ENCODE measurements around the gene BCL2L12. TPM values are rescaled to one million over a fixed set of nuclear protein-coding genes. Genes with fewer than 3 reads are reported as not detected.

The BCL2L12 gene
- total RNA-seq, 1 donor from 2014 or later = 66.2 TPM

DNA sequence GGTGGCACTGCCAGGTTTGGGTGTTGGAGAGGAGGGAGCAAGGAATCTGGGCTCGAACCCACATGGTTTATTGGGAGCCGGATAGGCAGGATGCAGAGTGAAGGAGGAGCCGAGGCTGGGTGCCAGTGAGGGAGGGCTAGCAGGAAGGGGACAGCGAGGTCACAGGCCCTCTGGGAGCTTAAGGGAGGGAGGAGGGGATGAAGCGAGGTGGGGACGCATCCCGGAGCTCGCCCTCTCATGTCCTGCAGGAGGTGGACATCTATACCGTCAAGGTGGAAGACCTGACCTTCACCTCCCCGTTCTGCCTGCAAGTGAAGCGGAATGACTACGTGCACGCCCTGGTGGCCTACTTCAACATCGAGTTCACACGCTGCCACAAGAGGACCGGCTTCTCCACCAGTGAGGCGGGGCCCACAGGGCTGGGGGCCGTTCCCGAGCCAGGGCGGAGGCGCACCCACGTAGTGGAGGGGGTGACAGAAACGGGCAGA lies 20.2 kb downstream of the BCL2L12 start:
- Mint-ChIP-seq H3K27me3 (ENCODE audit: low read depth) (peaks cover 7% of the 10 kb centered on the region), H3K36me3 (ENCODE audit: low read depth) (peaks cover 73% of the 10 kb centered on the region), H3K9me3 (no peaks in the 10 kb centered on the region), H3K4me3 (ENCODE audit: low read depth) (no peak overlapping the region), H3K4me1 (ENCODE audit: low read depth) (peaks cover 12% of the 10 kb centered on the region), H3K27ac (no peak overlapping the region)
- intact Hi-C loops (cut with micrococcal nuclease) = no loop called here
- no peak for DNase-seq (ENCODE audit: low spot score)

DNA sequence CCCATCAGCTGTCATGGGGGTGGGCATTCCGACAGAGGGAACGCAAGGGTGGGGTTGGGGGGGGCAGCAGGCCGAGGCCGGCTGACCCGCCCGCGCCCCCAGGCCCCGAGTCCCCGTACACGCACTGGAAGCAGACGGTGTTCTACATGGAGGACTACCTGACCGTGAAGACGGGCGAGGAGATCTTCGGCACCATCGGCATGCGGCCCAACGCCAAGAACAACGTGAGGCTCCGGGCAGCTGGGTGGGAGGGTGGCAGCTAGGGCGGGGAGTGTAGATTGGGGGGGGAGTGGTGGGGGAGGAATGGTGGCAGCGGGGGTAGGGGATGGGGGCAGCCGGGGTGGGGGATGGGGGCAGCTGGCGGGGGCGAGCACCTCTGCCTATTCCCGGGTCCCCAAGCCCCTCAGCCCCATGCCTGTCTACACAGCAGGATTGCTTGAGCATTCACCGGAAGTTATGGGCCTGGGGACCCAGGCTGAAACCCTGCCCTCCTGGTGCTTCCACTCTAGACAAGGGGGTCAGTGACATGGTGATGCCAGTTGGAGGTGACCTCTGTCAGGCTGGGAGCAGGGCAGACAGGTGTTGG lies 20.9 kb downstream of the BCL2L12 start:
- no peak overlapping the region for H3K27ac Mint-ChIP-seq
- peaks cover 70% of the 10 kb centered on the region for H3K36me3 Mint-ChIP-seq (ENCODE audit: low read depth)
- no peak overlapping the region for H3K4me3 Mint-ChIP-seq (ENCODE audit: low read depth)
- H3K9me3 Mint-ChIP-seq = no peaks in the 10 kb centered on the region
- intact Hi-C loops (cut with micrococcal nuclease) = no loop called here
- H3K4me1 Mint-ChIP-seq (ENCODE audit: low read depth) = peaks cover 15% of the 10 kb centered on the region
- peaks cover 8% of the 10 kb centered on the region for H3K27me3 Mint-ChIP-seq (ENCODE audit: low read depth)
- DNase-seq (ENCODE audit: low spot score) = no peak

DNA sequence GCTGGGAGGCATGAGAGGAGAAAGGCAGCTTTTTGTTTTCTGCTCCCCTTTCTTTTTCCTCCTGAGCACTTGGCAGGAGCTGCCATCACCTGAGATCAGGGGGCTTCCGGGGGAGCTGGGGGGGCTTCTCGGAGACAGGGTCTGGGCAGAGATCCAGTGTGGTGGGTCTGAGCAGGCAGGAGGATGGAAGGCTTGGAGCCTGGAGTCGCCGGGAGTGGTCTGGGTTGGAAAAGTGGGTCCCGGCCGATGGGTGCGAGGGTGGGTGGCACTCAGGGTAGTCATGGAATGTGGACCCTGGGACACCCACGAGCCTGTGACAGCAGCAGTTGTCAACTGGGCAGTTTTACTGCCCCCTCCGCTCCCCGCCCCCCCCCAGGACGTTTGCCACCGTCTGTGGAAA lies 21.4 kb downstream of the BCL2L12 start:
- H3K4me1 Mint-ChIP-seq (ENCODE audit: low read depth) = peaks cover 15% of the 10 kb centered on the region
- H3K9me3 Mint-ChIP-seq = no peaks in the 10 kb centered on the region
- H3K27me3 Mint-ChIP-seq (ENCODE audit: low read depth) = peaks cover 8% of the 10 kb centered on the region
- DNase-seq (ENCODE audit: low spot score) = no peak
- intact Hi-C loops (cut with micrococcal nuclease) = no loop called here
- no peak overlapping the region for H3K27ac Mint-ChIP-seq
- H3K4me3 Mint-ChIP-seq (ENCODE audit: low read depth) = no peak overlapping the region
- peaks cover 65% of the 10 kb centered on the region for H3K36me3 Mint-ChIP-seq (ENCODE audit: low read depth)

DNA sequence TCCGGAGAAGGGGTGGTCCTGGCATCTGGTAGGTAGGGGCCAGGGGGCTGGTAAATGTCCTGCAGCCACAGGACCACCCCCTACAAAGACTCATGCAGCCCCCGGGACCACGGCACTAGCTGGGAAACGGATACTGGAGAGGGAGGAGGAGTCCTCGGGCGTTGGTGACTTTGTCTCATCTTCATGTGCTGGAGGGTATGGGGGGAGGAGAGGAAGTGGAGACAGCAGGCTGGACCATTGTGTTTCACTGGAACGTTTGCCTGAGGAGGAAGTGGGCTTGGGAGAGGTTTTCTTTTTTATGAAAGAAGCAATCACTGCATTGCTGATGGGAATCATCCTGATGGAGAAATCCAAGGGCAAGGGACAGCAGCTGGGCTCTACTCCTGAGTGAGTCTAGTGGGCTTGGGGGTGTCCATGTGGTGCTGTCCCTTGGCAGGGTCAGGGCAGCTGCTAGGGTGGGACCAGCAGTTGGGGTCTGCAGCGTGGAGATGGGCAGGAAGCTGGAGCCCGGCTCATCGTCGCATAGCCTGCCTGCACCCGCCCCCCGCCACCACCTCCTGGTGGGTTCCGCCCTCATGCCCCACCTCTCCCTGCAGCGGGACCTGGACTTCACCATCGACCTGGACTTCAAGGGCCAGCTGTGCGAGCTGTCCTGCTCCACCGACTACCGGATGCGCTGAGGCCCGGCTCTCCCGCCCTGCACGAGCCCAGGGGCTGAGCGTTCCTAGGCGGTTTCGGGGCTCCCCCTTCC lies 22.0 kb downstream of the BCL2L12 start:
- DNase-seq (ENCODE audit: low spot score) = no peak
- Mint-ChIP-seq H3K9me3 (no peaks in the 10 kb centered on the region), H3K27ac (no peak overlapping the region), H3K4me3 (ENCODE audit: low read depth) (no peak overlapping the region), H3K36me3 (ENCODE audit: low read depth) (peaks cover 60% of the 10 kb centered on the region), H3K4me1 (ENCODE audit: low read depth) (peaks cover 12% of the 10 kb centered on the region), H3K27me3 (ENCODE audit: low read depth) (peaks cover 11% of the 10 kb centered on the region)
- intact Hi-C loops (cut with micrococcal nuclease) = no loop called here

DNA sequence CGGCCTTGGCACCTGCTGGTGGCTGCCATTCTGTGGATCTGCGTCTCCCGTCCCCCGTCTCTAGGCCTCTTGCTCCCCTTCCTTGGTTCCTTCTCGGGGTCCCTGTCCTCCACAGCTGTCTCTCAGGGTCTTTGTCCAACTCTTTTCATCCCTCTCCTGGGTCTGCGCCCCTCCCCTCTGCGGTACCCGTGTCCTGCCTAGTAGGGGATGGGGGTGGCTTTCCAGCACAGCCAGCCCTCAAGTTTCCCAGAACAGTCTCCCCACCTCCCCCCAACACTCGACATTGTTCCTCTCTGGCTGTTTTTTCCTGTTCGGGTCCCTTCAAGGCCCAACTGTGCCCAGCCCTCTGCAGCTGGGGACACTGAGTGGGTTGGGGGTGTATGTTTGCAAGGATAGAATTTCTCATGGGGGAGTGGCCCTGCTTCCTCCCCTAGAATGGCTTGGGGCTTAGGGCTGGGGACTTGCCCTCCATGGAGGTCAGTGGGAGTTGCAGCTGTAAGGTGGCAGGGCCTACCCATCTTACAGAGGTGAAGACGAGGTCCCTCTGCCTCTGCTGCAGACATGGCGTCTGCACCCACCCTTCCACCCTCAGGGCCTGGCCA lies 22.9 kb downstream of the BCL2L12 start:
- peaks cover 12% of the 10 kb centered on the region for H3K4me1 Mint-ChIP-seq (ENCODE audit: low read depth)
- H3K27me3 Mint-ChIP-seq (ENCODE audit: low read depth) = peaks cover 11% of the 10 kb centered on the region
- DNase-seq (ENCODE audit: low spot score) = no peak
- H3K9me3 Mint-ChIP-seq = no peaks in the 10 kb centered on the region
- peaks cover 52% of the 10 kb centered on the region for H3K36me3 Mint-ChIP-seq (ENCODE audit: low read depth)
- intact Hi-C loops (cut with micrococcal nuclease) = no loop called here
- no peak overlapping the region for H3K27ac Mint-ChIP-seq
- H3K4me3 Mint-ChIP-seq (ENCODE audit: low read depth) = no peak overlapping the region

DNA sequence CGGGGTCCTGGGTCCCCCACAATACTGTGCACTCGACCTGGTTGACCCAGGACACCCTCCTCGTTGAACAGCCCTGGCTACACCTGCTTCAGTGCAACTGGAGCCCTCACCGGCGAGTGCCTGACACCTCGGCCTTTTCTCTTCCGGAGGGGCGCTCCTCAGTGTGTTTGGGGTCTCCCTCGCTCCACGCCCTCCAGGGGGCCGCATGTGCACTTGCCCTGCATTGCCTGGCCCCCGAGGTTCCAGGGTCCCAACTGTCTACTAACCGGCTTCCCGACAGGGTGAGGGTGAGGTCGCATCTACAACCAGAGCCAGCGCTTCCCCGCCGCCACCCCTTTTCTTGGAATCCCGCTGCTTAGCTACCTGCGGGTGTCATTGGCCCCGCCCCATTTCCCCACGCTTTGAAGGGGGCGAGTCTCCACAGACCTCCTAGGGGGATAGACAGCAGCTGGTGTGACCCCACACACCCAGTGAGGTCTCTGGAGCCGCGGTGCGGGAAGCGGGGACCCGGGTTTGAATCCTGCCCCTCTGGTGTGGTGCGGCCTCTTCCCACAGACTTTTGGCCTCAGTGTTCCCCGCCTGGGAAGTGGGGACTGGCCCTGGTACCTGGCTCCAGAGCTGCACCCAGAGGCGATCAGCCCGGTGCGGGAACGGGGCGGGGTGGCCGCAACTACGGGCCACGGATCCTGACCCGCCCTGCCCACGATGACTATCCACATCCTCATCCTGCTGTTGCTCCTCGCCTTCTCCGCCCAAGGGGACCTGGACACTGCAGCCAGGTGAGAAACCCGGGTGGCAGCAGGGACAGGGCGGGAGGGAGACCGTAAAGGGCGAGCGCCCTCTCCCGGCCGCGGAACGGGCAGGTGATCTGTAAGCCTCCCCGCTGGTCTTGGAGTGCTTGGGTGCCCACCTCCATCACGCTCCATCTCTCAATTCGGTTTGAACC lies 23.7 kb downstream of the BCL2L12 start, which contains the start of gene ADM5:
Gene ADM5, plus strand, starts transcription at position 462 of the 946 bp plus-strand sequence. Its CDS starts 244 bp downstream, at position 706.
- no peak for DNase-seq (ENCODE audit: low spot score)
- Mint-ChIP-seq H3K4me1 (ENCODE audit: low read depth) (peaks cover 12% of the 10 kb centered on the region), H3K9me3 (no peaks in the 10 kb centered on the region), H3K27me3 (ENCODE audit: low read depth) (peaks cover 11% of the 10 kb centered on the region), H3K27ac (no peak within 1 kb of the TSS), H3K4me3 (ENCODE audit: low read depth) (peak within 1 kb of the TSS; percentile 81), H3K36me3 (ENCODE audit: low read depth) (peaks cover 44% of the 10 kb centered on the region)
- intact Hi-C loops (cut with micrococcal nuclease) = no loop called here

DNA sequence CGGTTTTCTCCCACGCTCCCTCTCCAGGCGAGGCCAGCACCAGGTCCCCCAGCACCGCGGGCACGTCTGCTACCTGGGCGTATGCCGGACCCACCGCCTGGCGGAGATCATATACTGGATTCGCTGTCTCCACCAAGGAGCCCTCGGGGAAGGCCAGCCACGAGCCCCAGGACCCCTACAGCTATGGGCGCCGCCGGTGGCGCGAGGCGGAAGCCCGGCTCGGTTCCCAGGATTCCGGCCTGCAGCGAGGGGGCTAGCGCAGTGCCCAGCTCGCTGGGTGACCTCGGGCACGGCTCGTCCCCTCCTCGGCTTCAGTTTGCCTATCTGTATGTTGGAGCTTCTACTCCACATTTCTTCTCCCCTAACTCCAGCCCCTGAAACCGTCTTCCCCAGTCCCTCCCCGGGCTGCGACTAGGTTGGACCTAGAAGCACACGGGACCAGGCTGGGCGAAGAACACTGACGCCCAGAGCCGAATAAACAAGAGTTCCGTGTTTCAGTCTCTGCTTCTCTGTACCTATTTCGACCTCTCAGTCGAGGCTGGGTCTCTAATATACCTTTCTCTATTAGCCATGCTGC lies 24.4 kb downstream of the BCL2L12 start:
- Mint-ChIP-seq H3K4me3 (ENCODE audit: low read depth) (peak overlapping the region; percentile 81), H3K4me1 (ENCODE audit: low read depth) (peaks cover 12% of the 10 kb centered on the region), H3K9me3 (no peaks in the 10 kb centered on the region), H3K27me3 (ENCODE audit: low read depth) (peaks cover 11% of the 10 kb centered on the region), H3K36me3 (ENCODE audit: low read depth) (peaks cover 39% of the 10 kb centered on the region), H3K27ac (no peak overlapping the region)
- intact Hi-C loops (cut with micrococcal nuclease) = no loop called here
- DNase-seq (ENCODE audit: low spot score) = no peak

DNA sequence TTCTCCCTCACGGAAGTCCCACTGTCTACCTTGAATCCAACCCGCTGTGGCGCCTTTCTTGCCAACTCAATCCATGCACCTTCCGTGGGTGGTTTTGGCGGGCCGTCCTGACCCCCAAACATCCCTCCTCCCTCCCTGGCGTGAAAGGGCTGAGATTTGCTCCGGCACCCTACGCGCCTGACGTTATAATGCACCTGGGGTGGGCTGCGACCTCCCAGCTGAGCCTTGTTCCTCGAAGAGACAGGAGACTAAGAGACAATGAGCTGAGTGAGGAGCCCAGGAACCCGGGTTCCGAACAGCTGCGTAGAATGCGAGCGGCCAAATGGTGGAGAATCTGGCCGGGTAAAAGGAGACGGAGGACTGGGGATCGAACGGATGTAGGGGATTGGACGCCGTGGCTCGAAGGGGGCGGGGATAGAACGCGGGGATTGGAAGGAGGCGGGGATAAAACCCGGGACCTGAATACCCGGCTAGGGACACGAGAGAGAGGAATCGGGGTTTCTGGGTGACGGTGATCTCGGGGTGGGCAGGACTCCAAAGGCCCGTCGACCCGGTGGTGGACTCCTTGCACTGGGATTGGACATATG lies 25.0 kb downstream of the BCL2L12 start, which contains the start of gene CPT1C:
Gene CPT1C, plus strand, starts transcription at position 461 of the 587 bp plus-strand sequence. CDS start 1,137 bp downstream, outside the sequence.
- Mint-ChIP-seq H3K27me3 (ENCODE audit: low read depth) (peaks cover 11% of the 10 kb centered on the region), H3K4me3 (ENCODE audit: low read depth) (peak within 1 kb of the TSS; percentile 81), H3K4me1 (ENCODE audit: low read depth) (peaks cover 12% of the 10 kb centered on the region), H3K27ac (no peak within 1 kb of the TSS), H3K36me3 (ENCODE audit: low read depth) (peaks cover 34% of the 10 kb centered on the region), H3K9me3 (no peaks in the 10 kb centered on the region)
- DNase-seq (ENCODE audit: low spot score) = peak; percentile 41
- intact Hi-C loops (cut with micrococcal nuclease) = no loop called here

DNA sequence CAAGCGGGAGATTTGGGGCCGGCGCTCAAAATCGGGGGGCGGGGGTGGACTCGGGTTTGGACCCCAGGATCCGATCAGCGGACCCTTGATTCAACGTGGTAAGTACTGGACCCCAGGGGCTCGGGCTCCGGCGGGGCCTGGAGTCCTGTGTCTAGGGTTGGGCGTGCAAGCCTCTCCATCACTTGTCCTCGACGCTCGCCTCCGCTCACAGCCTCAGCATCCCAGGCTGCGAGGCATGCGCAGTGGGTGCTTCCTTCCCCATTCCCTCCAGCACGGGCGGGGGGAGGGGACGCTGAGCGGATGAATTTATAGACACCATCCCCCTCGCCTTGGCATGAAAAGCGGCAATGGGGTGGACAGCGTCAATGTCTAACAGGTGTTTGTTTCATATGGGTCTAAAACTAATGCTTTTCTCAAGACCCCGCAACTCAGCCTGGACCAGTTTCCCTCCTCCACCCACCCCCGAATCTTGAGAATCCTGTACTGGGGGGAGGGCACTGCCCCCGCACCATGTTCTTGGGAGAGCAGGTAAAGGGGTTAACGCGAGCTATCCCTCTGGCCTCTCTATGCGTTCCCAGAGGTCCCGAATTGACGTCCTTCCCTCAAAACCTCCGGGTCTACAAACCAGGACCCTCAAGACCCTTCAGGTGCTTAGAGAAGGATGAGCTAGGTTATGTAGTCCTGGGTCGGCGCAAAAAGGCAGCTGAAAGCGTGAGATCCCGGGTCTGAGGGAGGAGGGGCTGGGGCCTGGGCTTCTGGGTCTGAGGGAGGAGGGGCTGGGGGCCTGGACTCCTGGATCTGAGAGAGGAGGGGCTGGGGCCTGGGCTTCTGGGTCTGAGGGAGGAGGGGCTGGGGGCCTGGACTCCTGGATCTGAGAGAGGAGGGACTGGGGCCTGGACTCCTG lies 25.8 kb downstream of the BCL2L12 start:
- no peak for DNase-seq (ENCODE audit: low spot score)
- Mint-ChIP-seq H3K27me3 (ENCODE audit: low read depth) (peaks cover 11% of the 10 kb centered on the region), H3K4me1 (ENCODE audit: low read depth) (peaks cover 12% of the 10 kb centered on the region), H3K4me3 (ENCODE audit: low read depth) (peak overlapping the region; percentile 81), H3K36me3 (ENCODE audit: low read depth) (peaks cover 28% of the 10 kb centered on the region), H3K9me3 (no peaks in the 10 kb centered on the region), H3K27ac (no peak overlapping the region)
- intact Hi-C loops (cut with micrococcal nuclease) = no loop called here

DNA sequence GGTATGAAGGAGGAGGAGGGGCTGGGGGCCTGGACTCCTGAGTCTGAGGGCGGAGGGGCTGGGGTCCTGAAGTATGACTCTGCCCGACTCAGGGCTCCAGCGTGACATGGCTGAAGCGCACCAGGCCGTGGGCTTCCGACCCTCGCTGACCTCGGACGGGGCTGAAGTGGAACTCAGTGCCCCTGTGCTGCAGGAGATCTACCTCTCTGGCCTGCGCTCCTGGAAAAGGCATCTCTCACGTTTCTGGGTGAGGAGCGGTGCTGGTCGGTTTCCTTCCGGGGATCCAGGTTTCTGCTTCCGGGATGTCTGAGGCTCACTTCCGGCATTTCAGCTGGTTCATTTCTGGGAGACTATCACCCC lies 26.4 kb downstream of the BCL2L12 start:
- Mint-ChIP-seq H3K9me3 (no peaks in the 10 kb centered on the region), H3K27me3 (ENCODE audit: low read depth) (peaks cover 11% of the 10 kb centered on the region), H3K36me3 (ENCODE audit: low read depth) (peaks cover 25% of the 10 kb centered on the region), H3K27ac (no peak overlapping the region), H3K4me3 (ENCODE audit: low read depth) (no peak overlapping the region), H3K4me1 (ENCODE audit: low read depth) (peaks cover 10% of the 10 kb centered on the region)
- no peak for DNase-seq (ENCODE audit: low spot score)
- intact Hi-C loops (cut with micrococcal nuclease) = no loop called here

DNA sequence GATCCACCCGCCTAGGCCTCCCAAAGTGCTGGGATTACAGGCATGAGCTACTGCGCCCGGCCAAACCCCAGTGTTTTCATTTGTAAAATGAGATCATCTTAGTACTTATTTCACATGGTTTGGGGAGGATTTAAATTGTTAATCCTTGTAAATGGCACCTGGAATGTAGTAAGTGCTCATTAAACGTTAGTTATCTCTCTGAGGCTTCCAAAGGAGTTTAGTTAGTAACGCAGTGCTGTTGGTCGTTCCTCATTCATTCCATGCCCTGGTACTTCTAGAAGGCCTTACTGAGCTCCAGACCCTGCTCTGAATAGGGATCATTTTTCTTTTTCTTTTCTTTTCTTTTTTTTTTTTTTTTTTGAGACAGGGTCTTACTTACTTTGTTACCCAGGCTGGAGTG lies 30.4 kb downstream of the BCL2L12 start:
- no peak overlapping the region for H3K4me3 Mint-ChIP-seq (ENCODE audit: low read depth)
- H3K36me3 Mint-ChIP-seq (ENCODE audit: low read depth) = no peaks in the 10 kb centered on the region
- intact Hi-C loops (cut with micrococcal nuclease) = no loop called here
- H3K27me3 Mint-ChIP-seq (ENCODE audit: low read depth) = peaks cover 3% of the 10 kb centered on the region
- no peak overlapping the region for H3K27ac Mint-ChIP-seq
- H3K9me3 Mint-ChIP-seq = no peaks in the 10 kb centered on the region
- no peak for DNase-seq (ENCODE audit: low spot score)
- H3K4me1 Mint-ChIP-seq (ENCODE audit: low read depth) = peaks cover 2% of the 10 kb centered on the region

Data from activated T-helper 2 cell treated with anti-CD3 and anti-CD28 coated beads, Interferon-gamma antibody, Interleukin-2, Interleukin-4, amounts not matched to agents 10 μg/mL and 5 μg/mL and 100 μg/mL, durations not matched to agents 14 hours and 24 hours and 36 hours (primary cell).